GM18951 (cell line): Measurements from ENCODE around the gene COG6.

ENCODE experiments used
- POLR2A ChIP-seq: IDR thresholded peaks from 4 replicates; pipeline ENCODE4 v1.6.1; 2011; ENCODE audit warnings: mild to moderate bottlenecking; ENCODE audit not compliant: insufficient read length, insufficient read depth; ENCODE audit errors: extremely low read depth
- in situ Hi-C: fragments of 300-500 bp; cut with MboI; formaldehyde crosslinking; loops from one replicate; pipeline ENCODE4 v1.12.0; 2022; ENCODE audit warnings: low sequenced_read_pairs, mixed read lengths, inconsistent platforms; ENCODE audit not compliant: unreplicated experiment

COG6 gene

GRCh38 chr13:39655041-39655568 lies 357 bp upstream of the COG6 start:
- no peak for TF ChIP-seq POLR2A
- in situ Hi-C loops, result no loop called here

DNA sequence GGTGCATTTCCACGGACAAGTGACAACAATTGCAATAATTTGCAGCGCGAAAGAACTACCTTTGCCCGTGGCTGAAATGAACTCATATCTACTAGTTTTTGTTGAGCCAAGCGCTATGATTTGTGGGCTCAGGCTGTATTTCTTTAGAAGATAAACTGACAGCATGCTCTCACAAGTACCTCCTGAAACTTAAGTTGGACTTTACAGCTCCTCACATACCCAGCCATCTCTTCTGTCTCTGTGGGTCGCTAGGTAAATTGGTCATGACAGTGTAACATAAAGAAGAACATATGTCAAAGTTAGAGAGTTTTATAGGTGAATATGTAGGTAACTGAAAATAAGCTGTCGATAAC lies 839 bp downstream of the COG6 start:
- in situ Hi-C loops, result no loop called here
- no peak for TF ChIP-seq POLR2A

DNA sequence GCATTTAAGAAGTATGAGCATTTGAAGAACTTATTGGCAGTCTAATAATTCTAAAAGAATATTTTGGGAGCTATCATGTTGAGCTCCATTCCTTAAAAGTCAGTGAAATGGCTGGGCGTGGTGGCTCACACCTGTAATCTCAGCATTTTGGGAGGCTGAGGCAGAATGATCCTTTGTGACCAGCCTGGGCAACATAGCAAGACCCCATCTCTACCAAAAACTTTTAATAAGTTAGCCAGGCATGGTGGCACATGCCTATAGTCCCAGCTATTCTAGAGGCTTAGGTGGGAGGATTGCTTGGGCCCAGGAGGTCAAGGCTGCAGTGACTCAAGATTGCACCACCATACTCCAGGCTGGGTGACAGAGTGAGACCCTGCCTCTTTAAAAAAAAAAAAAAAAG lies 8.0 kb downstream of the COG6 start:
- in situ Hi-C loops, result no loop called here
- TF ChIP-seq POLR2A, result no peak

GRCh38 chr13:39663958-39664357 lies 8.5 kb downstream of the COG6 start:
- TF ChIP-seq POLR2A, result no peak
- in situ Hi-C loops, result no loop called here

- TF ChIP-seq POLR2A, result no peak
- in situ Hi-C loops, result no loop called here
Measured at GRCh38 chr13:39665763-39666162, 10.3 kb downstream of the COG6 start.

DNA sequence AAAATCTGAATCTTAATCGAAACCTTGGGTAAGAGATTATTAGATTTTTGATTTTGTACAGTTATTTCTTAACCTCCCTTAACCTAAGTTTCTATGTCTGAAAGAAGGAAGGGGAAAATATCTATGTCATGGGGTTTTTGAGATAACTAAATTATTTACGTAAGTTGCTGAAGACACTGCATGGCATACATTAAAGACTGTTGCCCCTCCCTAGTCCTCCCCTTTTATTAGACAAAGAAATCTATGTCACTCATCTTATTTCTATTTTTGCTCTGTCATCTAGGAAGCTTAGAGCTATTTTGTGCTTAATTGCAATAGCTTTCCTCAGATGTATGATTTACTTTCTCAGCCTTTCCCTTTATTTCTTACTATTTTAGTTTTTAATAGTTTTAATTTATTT lies 15.0 kb downstream of the COG6 start:
- in situ Hi-C loops, result no loop called here
- TF ChIP-seq POLR2A, result no peak

DNA sequence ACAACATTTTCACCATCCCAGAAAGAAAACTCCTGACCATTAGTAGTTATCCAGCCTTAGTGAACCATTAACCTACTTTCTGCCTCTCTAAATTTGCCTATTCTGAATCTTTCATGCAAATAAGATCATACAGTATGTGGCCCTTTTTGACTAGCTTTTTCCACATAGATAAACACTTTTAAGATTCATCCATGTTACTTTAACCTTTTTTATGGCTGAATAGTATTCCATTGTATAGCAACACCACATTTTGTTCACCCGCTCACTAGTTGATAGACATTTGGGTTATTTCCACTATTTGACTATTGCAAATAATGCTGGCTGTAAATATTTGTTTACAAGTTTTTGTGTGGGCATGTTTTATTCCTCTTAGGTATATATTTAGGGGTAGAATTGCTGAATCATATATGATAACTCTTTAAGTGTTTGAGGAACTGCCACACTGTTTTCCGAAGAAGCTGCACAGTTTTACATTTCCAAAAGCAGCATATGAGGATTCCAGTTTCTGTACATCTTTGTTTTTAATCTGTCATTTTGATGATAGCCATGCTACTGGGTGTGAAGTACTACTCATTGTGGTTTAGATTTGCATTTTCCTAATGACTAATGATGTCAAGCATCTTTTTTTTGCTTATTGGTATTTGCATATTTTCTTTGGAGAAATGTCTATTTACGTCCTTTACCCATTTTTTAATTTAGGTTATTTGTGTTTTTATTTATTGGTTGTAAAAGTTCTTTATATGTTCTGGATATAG lies 17.1 kb downstream of the COG6 start:
- in situ Hi-C loops, result no loop called here

GRCh38 chr13:39675904-39676303 lies 20.4 kb downstream of the COG6 start:
- TF ChIP-seq POLR2A, result no peak
- in situ Hi-C loops, result loop anchor here (25.0 kb wide), 1 partner anchor 1011 kb away; no protein-coding TSS in a partner anchor

More for the DNA sequence above, 17.1 kb downstream of the COG6 start:
- TF ChIP-seq POLR2A, result no peak

DNA sequence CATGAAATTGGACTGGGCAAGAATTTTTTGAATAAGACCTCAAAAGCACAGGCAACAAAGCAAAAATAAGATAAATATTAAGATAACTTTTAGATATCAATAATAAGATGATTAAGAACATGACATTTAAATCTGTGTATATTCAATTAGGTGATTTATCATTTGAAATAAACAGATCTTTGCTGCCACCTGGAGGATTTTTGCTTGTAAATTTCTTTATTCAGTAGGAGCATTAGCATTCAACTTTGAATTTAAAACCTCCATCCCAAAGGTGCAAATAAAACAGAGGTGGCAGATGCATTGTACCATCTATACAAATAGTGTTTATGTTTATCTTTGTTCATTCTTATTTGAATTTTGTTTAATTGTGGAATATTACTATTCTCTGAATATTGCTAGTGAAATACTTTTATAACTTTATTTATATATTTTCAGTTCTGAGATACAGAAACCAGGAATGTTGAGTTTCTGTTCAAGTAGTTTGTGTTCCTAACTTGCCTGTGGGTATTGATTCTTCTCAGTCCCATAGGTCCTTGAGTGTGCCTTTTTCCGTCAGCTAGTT lies 20.9 kb downstream of the COG6 start:
- in situ Hi-C loops, result loop anchor here (25.0 kb wide), 1 partner anchor 1011 kb away; no protein-coding TSS in a partner anchor
- TF ChIP-seq POLR2A, result no peak

DNA sequence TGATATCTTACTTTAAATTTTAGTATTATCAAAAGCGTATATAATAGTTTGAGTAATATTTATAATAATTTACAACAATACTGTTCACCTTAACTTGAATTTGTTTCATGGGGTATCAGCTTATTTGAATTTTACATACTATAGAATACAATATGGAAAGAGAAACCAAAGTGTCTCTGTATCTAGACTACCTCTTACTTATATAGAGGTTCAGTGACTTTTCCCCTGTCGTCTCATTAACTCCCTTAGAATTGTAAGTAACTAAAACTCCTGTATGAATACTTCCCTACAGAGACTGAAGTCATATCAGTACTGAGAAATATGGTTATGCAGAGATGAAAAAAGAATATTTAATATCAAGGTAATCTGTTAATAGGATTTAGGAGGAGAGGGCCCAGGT lies 26.8 kb downstream of the COG6 start:
- no peak for TF ChIP-seq POLR2A
- in situ Hi-C loops, result loop anchor here (25.0 kb wide), 1 partner anchor 1005 kb away; no protein-coding TSS in a partner anchor

GRCh38 chr13:39682788-39683187 lies 27.3 kb downstream of the COG6 start:
- TF ChIP-seq POLR2A, result no peak
- in situ Hi-C loops, result loop anchor here (25.0 kb wide), 1 partner anchor 1005 kb away; no protein-coding TSS in a partner anchor

DNA sequence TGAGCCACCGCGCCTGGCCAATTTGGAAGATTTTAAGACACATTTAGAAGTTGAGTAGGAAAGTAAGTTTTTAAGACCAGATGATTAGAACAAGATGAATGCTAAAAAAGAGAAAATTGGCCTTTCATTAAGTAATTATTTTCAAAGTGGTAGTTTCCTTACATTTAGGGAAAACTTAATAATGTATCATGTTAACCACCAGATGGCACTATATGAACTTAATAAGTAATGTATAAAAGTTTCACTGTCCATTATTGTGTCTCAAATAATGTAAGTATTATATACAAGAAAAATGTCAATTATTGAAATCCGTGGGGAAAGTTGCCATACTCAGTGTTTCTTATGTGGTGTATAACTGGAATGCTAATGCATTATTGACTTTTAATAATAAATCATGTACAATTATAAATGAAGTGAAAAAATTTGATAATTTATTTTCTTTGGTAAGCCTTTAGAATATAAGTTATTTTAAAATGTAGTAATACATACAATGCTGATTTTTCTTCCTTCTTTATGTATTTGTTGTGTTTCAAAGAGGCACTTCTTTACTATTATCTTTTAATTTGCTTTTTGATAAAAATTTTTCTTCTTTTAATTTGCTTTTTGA lies 29.2 kb downstream of the COG6 start:
- in situ Hi-C loops, result loop anchor here (25.0 kb wide), 1 partner anchor 1003 kb away; no protein-coding TSS in a partner anchor
- TF ChIP-seq POLR2A, result no peak

DNA sequence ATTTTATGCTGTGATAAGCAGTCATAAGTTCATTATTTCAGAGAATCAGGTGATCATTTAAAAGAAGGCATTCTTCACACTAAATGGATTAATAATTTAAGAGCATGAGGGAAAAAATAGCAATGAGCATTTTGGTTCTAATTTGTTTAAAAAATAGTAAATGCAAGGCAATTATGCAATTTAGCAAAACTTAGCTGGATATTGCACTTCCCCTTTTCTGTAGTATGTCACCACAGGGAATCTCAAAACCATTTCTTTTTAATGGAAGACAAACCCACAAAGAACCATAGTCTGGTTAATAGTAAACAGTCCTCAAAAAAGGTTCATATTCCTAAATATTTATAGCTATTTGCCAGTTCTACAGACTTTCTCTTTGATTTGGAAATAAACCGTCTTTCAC lies 30.2 kb downstream of the COG6 start:
- in situ Hi-C loops, result loop anchor here (25.0 kb wide), 1 partner anchor 1002 kb away; no protein-coding TSS in a partner anchor
- TF ChIP-seq POLR2A, result no peak

DNA sequence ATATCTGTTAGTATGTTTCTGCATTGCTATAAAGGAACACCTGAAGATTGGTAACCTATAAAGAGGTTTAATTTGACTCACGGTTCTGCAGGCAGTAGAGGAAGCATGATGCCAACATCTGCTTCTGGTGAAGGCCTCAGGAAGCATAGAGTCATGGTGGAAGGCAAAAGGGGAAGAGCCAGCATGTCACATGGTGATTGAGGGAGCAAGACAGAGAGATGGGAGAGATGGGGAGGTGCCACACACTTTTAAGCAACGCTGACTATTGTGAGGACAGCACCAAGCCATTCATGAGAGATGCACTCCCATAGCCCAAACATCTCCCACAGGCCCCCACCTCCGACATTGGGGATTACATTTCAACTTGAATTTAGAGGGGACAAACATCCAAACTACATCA lies 32.8 kb downstream of the COG6 start:
- TF ChIP-seq POLR2A, result no peak
- in situ Hi-C loops, result loop anchor here (25.0 kb wide), 1 partner anchor 999 kb away; no protein-coding TSS in a partner anchor
